ENCODE data around the gene MACROD2.

Gene MACROD2

DNA sequence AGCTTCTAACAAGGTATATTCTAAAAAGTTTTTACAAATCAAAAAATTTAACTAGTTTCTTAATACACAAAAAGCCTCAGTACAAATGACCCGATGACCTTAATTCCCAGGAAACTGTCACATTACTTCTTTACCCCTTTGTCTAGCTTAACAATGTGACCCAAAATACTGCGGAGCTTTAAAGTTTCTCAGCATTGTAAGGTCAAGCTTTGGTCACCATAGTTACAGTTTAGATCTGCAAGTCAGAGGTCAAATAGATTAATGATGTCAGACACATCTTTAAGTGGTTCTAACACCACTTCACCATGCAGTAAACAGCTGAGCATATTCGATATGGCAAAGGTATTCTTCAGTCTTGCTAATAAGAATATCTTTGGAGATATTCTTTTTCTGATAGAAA lies 378.9 kb downstream of the MACROD2 start:
- no peak for DNase-seq (ENCODE audit: extremely low read depth, low read depth)
- TF ChIP-seq CTCF (IDR thresholded peaks at IDR 0.05; ENCODE audit: low read depth, low read length, missing control alignments): no peak
- no peak overlapping the region for H3K4me3 ChIP-seq (replicated peaks; ENCODE audit: low read depth, low read length)

GRCh38 chr20:14375416-14375985 lies 380.2 kb downstream of the MACROD2 start:
- TF ChIP-seq CTCF (IDR thresholded peaks at IDR 0.05; ENCODE audit: low read depth, low read length, missing control alignments): no peak

DNA sequence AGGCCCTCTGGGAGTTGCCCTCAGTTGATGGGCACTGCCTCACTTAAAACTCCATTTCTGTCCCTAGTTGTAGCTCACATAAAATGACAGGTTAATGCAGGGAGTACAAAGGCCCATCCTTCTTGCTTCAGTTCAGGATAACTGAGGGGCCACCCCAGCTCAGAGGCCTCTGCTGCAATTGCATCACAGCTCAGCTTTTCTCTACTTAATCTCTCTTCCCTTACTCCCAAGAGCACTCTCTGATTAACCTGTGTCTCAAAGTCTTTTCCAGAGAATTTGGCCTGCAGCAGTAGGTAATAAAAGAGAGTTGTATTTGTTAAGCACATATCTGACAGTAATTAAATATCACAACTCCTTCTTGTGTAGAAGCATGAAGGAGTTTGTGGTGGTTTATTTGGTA lies 383.0 kb downstream of the MACROD2 start:
- no peak for DNase-seq (ENCODE audit: extremely low read depth, low read depth)
- no peak overlapping the region for H3K4me3 ChIP-seq (replicated peaks; ENCODE audit: low read depth, low read length)
- no peak for TF ChIP-seq CTCF (IDR thresholded peaks at IDR 0.05; ENCODE audit: low read depth, low read length, missing control alignments)

More at GRCh38 chr20:14375416-14375985, 380.2 kb downstream of the MACROD2 start:
- no peak for DNase-seq (ENCODE audit: extremely low read depth, low read depth)
- H3K4me3 ChIP-seq (replicated peaks; ENCODE audit: low read depth, low read length): no peak overlapping the region

DNA sequence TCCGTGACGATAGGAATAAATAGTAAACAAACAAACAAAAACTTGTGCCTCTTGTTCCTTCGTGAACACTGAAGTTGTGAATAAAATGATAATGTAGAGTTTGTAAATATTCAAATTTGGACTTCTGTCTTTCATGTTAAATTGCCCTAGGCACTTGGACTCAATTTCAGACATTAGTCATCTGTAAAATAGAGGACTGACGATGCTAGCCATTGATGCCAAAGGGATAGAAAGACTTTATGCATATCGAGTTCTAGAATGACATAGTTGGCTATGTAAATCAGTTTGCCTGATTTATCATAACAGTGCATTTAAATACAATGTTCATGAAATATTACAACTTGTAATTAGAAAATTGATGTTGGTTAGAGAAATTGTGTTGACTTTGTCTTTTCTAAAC lies 388.0 kb downstream of the MACROD2 start:
- no peak overlapping the region for H3K4me3 ChIP-seq (replicated peaks; ENCODE audit: low read depth, low read length)
- DNase-seq (ENCODE audit: extremely low read depth, low read depth): no peak
- no peak for TF ChIP-seq CTCF (IDR thresholded peaks at IDR 0.05; ENCODE audit: low read depth, low read length, missing control alignments)

DNA sequence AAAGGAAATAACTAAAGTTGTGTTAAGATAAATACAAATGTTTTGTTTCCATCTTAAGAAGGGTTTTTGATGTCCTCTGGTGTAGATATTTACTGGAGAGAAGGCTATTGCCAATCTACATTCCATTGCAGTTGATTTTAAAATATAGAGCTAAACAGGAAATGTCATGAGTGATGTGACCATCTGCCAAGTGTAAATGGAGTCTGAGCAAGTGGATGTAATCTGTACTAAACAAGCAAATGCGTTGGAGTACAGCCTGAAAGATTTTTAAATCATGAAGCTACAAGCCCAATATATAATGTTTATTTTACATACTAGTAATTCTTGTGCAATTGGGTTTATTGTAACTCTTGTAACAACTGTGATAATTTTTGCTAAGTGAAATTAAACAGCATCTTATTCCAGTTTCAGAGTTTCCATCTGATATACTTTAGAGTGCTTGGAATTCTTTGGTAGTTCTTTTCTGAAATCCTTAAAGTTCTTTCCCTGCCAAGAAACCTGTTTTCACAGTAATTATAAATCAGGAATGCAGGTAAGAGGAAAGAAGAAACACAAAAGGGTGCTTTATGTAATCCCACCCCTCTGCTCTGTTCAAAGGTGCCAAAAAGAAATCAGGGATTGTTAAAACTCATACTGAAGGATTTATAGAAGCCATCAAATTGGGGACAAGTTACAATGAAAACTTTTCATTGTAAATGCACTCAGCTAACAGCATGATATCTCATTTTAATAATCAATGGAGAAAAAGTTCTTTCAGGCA lies 389.3 kb downstream of the MACROD2 start:
- no peak for TF ChIP-seq CTCF (IDR thresholded peaks at IDR 0.05; ENCODE audit: low read depth, low read length, missing control alignments)
- peak; percentile 17 for DNase-seq (ENCODE audit: extremely low read depth, low read depth)
- H3K4me3 ChIP-seq (replicated peaks; ENCODE audit: low read depth, low read length): no peak overlapping the region

- peak; percentile 9 for DNase-seq (ENCODE audit: extremely low read depth, low read depth)
- no peak for TF ChIP-seq CTCF (IDR thresholded peaks at IDR 0.05; ENCODE audit: low read depth, low read length, missing control alignments)
Observed at GRCh38 chr20:14385176-14385740, 389.9 kb downstream of the MACROD2 start.

More at GRCh38 chr20:14385176-14385740, 389.9 kb downstream of the MACROD2 start:
- H3K4me3 ChIP-seq (replicated peaks; ENCODE audit: low read depth, low read length): no peak overlapping the region

Data from HFF-Myc (cell line).